Cardiac atrium fibroblast (primary cell): ENCODE results near the gene SLC25A38. TPM values are rescaled to one million over a fixed set of nuclear protein-coding genes. Genes with fewer than 3 reads are reported as not detected.

ENCODE experiments used
- total RNA-seq: library from RNA; depleted of rRNA; stranded (reverse); fragments of >200 nt; gene quantifications from 2 replicates; pipeline ENCODE4 v1.2.3, GENCODE V29; 2015

The SLC25A38 gene
- total RNA-seq = 24.6 and 41.5 TPM in 2 replicates

GRCh38 chr3:39383045-39383880 is at the start of gene SLC25A38:
TSS of gene SLC25A38 (plus strand) at chr3:39383370. CDS start at chr3:39383725, 355 bp downstream.

GRCh38 chr3:39406368-39407258 is 23.4 kb downstream of the SLC25A38 start, which contains the start of gene RPSA:
TSS of gene RPSA (plus strand) at chr3:39406720. CDS start at chr3:39407654, 934 bp downstream.

Other genes starting within 250 kb of the SLC25A38 start
- 14.4 TPM in 2 replicates for gene CSRNP1, start 229.8 kb upstream of the SLC25A38 start, total RNA-seq
- gene XIRP1, start 190.8 kb upstream of the SLC25A38 start, total RNA-seq = not detected in 2 replicates
- gene CX3CR1, start 103.3 kb upstream of the SLC25A38 start, total RNA-seq = not detected in 2 replicates
- not detected in 2 replicates for gene CCR8, start 53.7 kb upstream of the SLC25A38 start, total RNA-seq
- gene RPSA, start 23.4 kb downstream of the SLC25A38 start, total RNA-seq = 2,410 and 2,643 TPM in 2 replicates
- not detected in 2 replicates for gene MOBP, start 84.3 kb downstream of the SLC25A38 start, total RNA-seq